ENCODE measurements around the gene KCNN4. TPM values are rescaled to one million over a fixed set of nuclear protein-coding genes. Genes with fewer than 3 reads are reported as not detected.

KCNN4 gene
- total and polyA plus RNA-seq, 4 donors: 2.4 to 31.7 (median 12.7) TPM

DNA sequence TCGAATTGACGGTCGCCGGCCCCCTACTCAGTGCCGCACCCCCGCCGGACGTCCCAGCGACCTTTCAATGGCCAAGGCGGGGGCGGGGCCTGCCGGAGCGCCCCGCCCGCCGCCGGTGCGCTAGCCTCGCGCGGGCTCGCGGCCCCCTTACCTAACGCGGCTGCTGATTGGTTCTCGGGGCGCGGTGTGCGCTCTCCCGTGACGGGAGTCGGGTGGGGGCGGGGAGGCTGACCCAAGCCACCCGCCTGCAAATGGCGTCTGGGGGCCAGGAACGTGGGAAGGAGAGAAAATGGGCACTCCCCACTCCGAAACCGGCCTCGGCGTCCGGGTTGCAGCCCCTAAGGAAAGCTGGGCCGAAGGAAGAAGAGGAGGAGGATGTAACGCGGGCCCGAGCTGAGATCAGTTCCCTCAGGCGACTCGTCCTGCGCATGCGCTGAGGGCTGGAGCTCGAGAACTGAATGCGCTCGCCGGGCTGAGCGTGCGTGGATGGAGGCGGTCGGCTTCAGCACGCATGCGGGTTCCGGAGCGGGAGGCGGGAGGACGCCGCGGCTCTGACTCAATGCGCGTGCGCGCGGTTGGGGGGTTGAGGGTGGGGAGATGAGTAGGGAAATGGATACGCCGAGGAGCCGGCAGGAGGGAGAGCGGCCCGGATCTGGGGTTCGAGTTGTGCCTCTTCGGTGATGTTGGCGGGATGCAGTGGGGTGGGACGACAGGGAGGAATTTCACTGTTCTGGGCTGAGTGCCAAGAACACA, 26.1 kb downstream of the KCNN4 start, which contains the start of gene SMG9:
TSS of gene SMG9 (minus strand) at position 460 of the 753 bp plus-strand sequence. CDS start 4,221 bp downstream, outside the sequence.
- ATAC-seq (ENCODE audit: insufficient read depth, low FRiP score) (peak; percentile 89), DNase-seq (peak; percentile 99 to 100 (median 99))
- TF ChIP-seq, protein P1, sequence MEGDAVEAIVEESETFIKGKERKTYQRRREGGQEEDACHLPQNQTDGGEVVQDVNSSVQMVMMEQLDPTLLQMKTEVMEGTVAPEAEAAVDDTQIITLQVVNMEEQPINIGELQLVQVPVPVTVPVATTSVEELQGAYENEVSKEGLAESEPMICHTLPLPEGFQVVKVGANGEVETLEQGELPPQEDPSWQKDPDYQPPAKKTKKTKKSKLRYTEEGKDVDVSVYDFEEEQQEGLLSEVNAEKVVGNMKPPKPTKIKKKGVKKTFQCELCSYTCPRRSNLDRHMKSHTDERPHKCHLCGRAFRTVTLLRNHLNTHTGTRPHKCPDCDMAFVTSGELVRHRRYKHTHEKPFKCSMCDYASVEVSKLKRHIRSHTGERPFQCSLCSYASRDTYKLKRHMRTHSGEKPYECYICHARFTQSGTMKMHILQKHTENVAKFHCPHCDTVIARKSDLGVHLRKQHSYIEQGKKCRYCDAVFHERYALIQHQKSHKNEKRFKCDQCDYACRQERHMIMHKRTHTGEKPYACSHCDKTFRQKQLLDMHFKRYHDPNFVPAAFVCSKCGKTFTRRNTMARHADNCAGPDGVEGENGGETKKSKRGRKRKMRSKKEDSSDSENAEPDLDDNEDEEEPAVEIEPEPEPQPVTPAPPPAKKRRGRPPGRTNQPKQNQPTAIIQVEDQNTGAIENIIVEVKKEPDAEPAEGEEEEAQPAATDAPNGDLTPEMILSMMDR (IDR thresholded peaks at IDR 0.05; ENCODE audit: control extremely low read depth, extremely low read depth): no peak
- no peaks in the 10 kb centered on the region for H3K9me3 ChIP-seq (ENCODE audit: control insufficient read depth in 4 of 4, insufficient read depth in 3 of 4, low read length in 3 of 4)
- no peaks in the 10 kb centered on the region for H3K27me3 ChIP-seq (ENCODE audit: control insufficient read depth in 3 of 3, insufficient read depth in 3 of 3, low read length in 2 of 3)
- H3K36me3 ChIP-seq (ENCODE audit: control insufficient read depth in 4 of 4, insufficient read depth in 4 of 4, low read length in 4 of 4): peaks cover 4 to 14% (median 8%) of the 10 kb centered on the region in 4 donors
- H3K9ac ChIP-seq (ENCODE audit: insufficient read depth in 1 of 2, low read length in 2 of 2): peak within 1 kb of the TSS; percentile 87 to 91
- 0 to 1% methylated on average over 71 to 79 of the region's 79 CpGs for WGBS, 2 donors
- peak within 1 kb of the TSS; percentile 55 for H3K4me3 ChIP-seq
- peaks cover 0 to 11% (median 4%) of the 10 kb centered on the region in 5 donors for H3K4me1 ChIP-seq (ENCODE audit: control insufficient read depth in 5 of 5, insufficient read depth in 5 of 5, low read length in 5 of 5)
- H3K27ac ChIP-seq (ENCODE audit: low read depth in 1 of 2, low read length in 1 of 2): peak within 1 kb of the TSS; percentile 96 to 97

DNA sequence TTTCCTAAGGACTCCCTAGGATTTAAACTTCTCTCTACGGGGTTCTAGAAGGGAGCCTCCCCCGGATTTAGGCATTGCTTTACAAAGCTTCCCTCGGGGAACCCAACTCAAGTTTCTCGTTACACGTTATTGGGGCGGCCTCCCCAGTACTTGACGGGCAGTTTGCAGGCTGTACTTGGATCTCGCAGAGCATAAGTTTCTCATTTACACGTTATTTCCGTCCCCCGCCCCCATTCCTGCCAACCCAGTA, 26.6 kb downstream of the KCNN4 start:
- no peaks in the 10 kb centered on the region for H3K9me3 ChIP-seq (ENCODE audit: control insufficient read depth in 4 of 4, insufficient read depth in 3 of 4, low read length in 3 of 4)
- H3K9ac ChIP-seq (ENCODE audit: insufficient read depth in 1 of 2, low read length in 2 of 2): peak overlapping the region; percentile 63 to 91
- DNase-seq: no peak
- peak overlapping the region; percentile 96 to 97 for H3K27ac ChIP-seq (ENCODE audit: low read depth in 1 of 2, low read length in 1 of 2)
- TF ChIP-seq, protein P1 (IDR thresholded peaks at IDR 0.05; ENCODE audit: control extremely low read depth, extremely low read depth): no peak
- H3K36me3 ChIP-seq (ENCODE audit: control insufficient read depth in 4 of 4, insufficient read depth in 4 of 4, low read length in 4 of 4): peaks cover 4 to 19% (median 12%) of the 10 kb centered on the region in 4 donors
- WGBS, 2 donors: 0% methylated on average over 11 of the region's 11 CpGs
- H3K27me3 ChIP-seq (ENCODE audit: control insufficient read depth in 3 of 3, insufficient read depth in 3 of 3, low read length in 2 of 3): no peaks in the 10 kb centered on the region
- ATAC-seq (ENCODE audit: insufficient read depth, low FRiP score): no peak
- H3K4me1 ChIP-seq (ENCODE audit: control insufficient read depth in 5 of 5, insufficient read depth in 5 of 5, low read length in 5 of 5): peaks cover 0 to 11% (median 4%) of the 10 kb centered on the region in 5 donors
- H3K4me3 ChIP-seq: peak overlapping the region; percentile 55

GRCh38 chr19:43752287-43752875, 28.4 kb downstream of the KCNN4 start:
- peaks cover 0 to 11% (median 4%) of the 10 kb centered on the region in 5 donors for H3K4me1 ChIP-seq (ENCODE audit: control insufficient read depth in 5 of 5, insufficient read depth in 5 of 5, low read length in 5 of 5)

More at GRCh38 chr19:43752287-43752875, 28.4 kb downstream of the KCNN4 start:
- WGBS, 2 donors: 93 to 97% methylated on average over 6 of the region's 6 CpGs
- Histone ChIP-seq H3K9me3 (ENCODE audit: control insufficient read depth in 4 of 4, insufficient read depth in 3 of 4, low read length in 3 of 4) (no peaks in the 10 kb centered on the region), H3K27ac (ENCODE audit: low read depth in 1 of 2, low read length in 1 of 2) (peak overlapping the region in 1 of 2 donors; percentile 3), H3K4me3 (no peak overlapping the region), H3K36me3 (ENCODE audit: control insufficient read depth in 4 of 4, insufficient read depth in 4 of 4, low read length in 4 of 4) (peaks cover 15 to 27% (median 22%) of the 10 kb centered on the region in 4 donors), H3K27me3 (ENCODE audit: control insufficient read depth in 3 of 3, insufficient read depth in 3 of 3, low read length in 2 of 3) (no peaks in the 10 kb centered on the region), H3K9ac (ENCODE audit: insufficient read depth in 1 of 2, low read length in 2 of 2) (no peak overlapping the region)
- DNase-seq (no peak), ATAC-seq (ENCODE audit: insufficient read depth, low FRiP score) (no peak)
- TF ChIP-seq, protein P1 (IDR thresholded peaks at IDR 0.05; ENCODE audit: control extremely low read depth, extremely low read depth): no peak
